GM18907 (cell line): ENCODE results near the gene BID.

Source experiments
- ATAC-seq: cut with Tn5 transposase; IDR thresholded peaks from one replicate; pipeline ENCODE4 v1.9.1; 2021; ENCODE audit warnings: mild to moderate bottlenecking, moderate library complexity; ENCODE audit not compliant: unreplicated experiment

Gene BID

DNA sequence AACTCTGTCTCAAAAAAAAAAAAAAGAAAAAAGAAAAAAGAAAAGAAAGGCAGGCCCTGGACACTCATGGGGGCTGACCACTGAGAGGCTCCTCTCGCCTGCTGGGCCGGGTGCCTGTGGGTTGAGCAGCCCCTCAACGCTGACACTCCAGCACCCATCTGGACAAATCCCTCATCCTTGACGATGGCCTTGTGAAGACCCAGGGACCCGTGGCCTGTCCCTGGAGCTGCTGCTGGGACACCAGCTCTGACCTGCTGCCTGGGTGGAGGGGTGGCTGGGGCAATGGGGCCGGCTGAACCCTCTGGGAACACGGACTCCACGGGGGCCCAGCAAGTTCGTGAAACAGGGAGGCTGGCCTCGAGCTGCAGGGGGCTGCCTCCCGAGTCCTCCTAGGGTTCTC is 10.5 kb upstream of the BID start:
- ATAC-seq: no peak

DNA sequence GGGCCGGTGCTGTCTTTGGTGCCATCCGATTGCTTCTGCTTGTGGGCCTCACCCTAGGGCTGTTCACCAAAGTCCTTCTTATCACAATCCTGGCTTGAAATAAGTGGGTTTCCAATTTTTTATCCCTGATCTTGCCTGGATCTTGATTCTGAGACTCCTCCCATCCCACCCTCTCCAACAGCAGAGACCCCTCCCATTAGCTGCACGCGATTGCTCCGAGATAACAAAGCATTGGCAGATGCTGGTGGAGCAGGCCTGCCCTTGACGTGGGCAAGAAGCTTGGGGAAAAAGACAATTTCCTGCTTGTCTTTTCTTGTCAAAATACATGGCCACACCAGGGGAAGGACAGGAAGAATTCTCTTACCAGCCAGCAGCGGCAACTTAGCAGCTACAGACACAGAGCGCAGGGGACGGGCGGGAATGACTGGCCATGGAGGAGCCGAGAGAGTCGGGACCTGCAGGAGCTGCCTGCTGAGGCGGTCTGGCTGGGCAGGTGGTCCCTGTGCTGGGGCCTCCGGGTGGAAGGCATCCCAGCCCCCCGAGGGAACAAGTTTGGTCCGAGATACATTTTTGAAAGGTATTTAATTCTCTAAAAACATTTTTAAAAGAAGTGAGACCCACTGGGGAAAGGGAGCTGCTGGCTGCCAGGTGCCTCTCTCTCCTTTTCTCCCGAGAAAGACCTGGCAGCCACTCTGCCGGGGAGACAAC is 9.7 kb upstream of the BID start:
- ATAC-seq: no peak

GRCh38 chr22:17783312-17783711 is 9.0 kb upstream of the BID start:
- no peak for ATAC-seq

- no peak for ATAC-seq
Observed at GRCh38 chr22:17782621-17783020, 8.4 kb upstream of the BID start.

- no peak for ATAC-seq
Observed at GRCh38 chr22:17782158-17782557, 7.9 kb upstream of the BID start.

- ATAC-seq: peak; percentile 51
Observed at GRCh38 chr22:17781319-17782031, 7.2 kb upstream of the BID start.

- no peak for ATAC-seq
Observed at GRCh38 chr22:17780741-17781318, 6.6 kb upstream of the BID start.

- no peak for ATAC-seq
Observed at GRCh38 chr22:17780116-17780740, 6.0 kb upstream of the BID start.

GRCh38 chr22:17779286-17780115 is 5.2 kb upstream of the BID start:
- peak; percentile 30 for ATAC-seq

DNA sequence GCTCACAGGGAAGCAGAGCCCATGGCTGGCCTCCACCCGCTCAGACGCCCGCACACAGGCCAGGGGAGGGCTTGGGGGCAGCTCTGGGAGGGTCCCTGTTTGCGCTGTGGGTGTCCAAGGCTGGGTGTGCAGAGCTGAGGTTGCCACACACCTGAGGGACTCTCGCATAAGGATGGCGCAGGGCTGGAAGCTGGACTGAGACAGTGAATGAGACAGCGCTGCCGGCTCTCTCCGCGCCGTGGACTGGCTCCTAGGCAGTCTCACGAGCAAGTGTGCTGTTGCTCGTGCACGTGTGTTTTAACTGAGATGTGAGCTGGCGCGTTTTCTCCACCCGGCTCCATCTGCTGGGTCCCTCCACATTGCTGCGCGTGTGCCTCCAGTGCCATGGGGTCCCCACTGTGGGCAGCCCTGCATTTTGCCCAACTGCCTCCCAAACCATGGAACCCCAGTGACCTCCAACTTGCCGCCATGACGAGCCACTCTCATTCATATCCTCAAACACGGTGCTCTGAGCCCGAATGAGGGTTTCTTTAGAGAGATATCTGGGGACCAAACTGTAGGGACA is 4.2 kb upstream of the BID start:
- no peak for ATAC-seq

GRCh38 chr22:17777717-17778044 is 3.4 kb upstream of the BID start:
- ATAC-seq: no peak

DNA sequence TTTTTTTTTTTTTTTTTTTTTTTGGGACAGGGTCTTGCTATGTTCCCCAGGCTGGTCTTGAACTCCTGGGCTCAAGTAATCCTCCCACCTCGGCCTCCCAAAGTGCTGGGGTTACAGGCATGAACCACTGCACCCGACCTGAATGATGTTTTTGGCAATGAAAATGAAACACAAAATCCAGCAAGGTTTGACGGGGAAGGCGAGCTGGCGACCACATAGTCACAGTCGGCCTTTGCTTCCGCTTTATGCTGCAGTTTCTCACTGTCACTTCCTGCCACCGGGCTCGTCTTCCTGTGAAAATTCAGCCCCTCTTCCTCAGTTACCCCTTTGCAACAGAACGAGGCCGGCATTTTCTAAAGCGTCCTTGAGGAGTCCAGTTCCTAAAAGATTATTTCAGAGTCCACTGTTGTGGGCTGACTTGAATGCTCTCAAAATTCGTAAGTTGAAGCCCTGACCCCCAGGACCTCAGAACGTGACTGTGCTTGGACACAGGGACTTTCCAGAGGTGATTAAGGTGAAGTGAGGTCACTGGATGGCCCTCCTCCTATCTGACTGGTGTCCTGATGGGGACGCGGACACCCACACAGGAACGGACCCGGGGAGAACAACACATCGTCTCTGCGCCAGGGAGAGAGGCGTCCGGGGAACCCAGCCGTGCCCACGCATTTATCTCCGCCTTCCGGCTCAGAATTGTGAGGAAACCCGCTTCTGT is 2.9 kb upstream of the BID start:
- peak; percentile 32 for ATAC-seq

GRCh38 chr22:17775781-17776465 is 1.7 kb upstream of the BID start:
- no peak for ATAC-seq

DNA sequence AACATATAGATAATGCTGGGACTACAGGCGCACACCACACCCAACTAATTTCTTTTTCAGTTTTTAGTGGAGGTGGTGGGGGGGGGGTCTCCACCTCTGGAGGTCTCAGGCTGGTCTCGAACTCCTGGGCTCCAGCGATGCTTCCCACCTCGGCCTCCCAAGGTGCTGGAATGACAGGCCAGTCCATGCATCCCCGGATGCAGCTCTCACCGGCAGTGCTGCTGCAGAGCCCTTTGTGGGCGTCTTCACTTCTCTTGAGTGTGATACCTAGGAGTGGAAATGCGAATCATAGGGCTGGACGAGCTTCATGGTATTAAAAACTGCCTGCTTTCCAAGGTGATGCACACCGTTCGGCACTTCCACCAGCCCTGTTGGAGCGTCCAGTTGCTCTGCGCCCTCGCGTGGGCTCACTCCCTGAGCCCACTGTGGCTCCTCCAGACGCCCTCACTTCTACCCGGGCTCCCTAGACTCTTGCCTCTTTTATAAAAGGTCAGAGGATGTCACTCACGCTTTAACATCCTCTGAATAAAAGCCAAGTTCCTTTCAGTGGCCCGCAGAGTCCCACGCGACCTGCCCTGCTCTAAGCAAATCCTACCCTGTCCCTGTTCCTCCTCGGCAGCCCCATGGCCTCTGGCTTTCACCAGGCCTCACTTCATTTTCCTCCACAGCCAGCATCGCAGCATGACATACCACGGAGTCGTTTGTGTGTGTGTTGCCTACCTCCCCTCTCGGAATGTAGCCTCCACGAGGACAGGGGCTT is 837 bp upstream of the BID start:
- ATAC-seq: no peak

- ATAC-seq: peak; percentile 31
Observed at GRCh38 chr22:17773606-17774205, 563 bp downstream of the BID start.

- no peak for ATAC-seq
Observed at GRCh38 chr22:17772958-17773605, 1.2 kb downstream of the BID start.

GRCh38 chr22:17772249-17772957 is 1.9 kb downstream of the BID start:
- no peak for ATAC-seq
